NCI-H1417 treated with DMSO at 0.1 percent for 48 hours (cell line): Measurements from ENCODE around the gene IL23A.
"Not testable (repeated sequence)": the region's sequence is repeated elsewhere in the genome, so short reads cannot be mapped to it uniquely, and the experiment has no call there.

Source experiments
- DNase-seq: peaks from one replicate; lab custom pipeline; 2025; lab: John Stamatoyannopoulos, UW

IL23A gene

GRCh38 chr12:56338308-56339157 is at the start of gene IL23A:
TSS of gene IL23A (plus strand) at chr12:56338884. CDS start at chr12:56339045, 161 bp downstream.
- peak; percentile 54 for DNase-seq

- no peak for DNase-seq
These were observed 44.9 kb upstream of the IL23A start for GRCh38 chr12:56293795-56294194.

GRCh38 chr12:56296295-56296694 is 42.4 kb upstream of the IL23A start:
- no peak for DNase-seq

DNA sequence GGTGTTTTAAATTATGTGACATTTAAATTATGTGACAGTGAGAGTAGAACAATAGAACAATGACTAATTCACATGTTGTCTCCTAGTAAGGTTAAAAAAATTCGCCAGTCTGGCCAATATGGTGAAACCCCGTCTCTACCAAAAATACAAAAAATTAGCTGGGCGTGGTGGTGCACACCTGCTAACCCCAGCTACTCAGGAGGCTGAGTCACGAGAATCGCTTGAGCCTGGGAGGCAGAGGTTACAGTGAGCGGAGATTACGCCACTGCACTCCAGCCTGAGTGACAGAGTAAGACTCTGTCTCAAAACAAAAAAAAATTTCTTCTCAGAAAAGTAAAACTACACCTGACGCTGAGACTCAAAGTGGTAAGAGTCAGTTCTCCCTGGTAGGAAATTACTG is 41.3 kb upstream of the IL23A start:
- DNase-seq: no peak

GRCh38 chr12:56298828-56299227 is 39.9 kb upstream of the IL23A start:
- DNase-seq: no peak

- no peak for DNase-seq
These were observed 39.3 kb upstream of the IL23A start for GRCh38 chr12:56299308-56299852.

GRCh38 chr12:56299853-56300643 is 38.6 kb upstream of the IL23A start, which contains the start of gene CS:
TSS of gene CS (minus strand) at chr12:56300330. CDS start at chr12:56300201, 129 bp downstream.
- DNase-seq: peak; percentile 99

GRCh38 chr12:56300644-56301464 is 37.8 kb upstream of the IL23A start:
- no peak for DNase-seq

DNA sequence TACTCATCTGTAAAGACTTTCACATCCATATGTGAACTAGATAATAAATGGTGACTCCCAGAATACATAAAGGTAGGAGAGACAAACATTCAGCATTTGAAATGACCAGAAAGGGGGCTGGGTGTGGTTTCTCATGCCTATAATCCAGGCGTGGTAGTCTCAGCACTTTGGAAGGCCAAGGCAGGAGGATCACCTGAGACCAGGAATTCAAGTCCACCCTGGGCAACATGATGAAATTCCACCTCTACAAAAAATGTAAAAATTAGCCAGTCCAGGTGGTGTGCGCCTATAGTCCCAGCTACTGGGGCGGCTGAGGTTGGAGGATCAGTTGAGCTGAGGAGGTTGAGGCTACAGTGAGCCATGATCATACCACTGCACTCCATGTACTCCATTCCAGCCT is 34.4 kb upstream of the IL23A start:
- DNase-seq: no peak

DNA sequence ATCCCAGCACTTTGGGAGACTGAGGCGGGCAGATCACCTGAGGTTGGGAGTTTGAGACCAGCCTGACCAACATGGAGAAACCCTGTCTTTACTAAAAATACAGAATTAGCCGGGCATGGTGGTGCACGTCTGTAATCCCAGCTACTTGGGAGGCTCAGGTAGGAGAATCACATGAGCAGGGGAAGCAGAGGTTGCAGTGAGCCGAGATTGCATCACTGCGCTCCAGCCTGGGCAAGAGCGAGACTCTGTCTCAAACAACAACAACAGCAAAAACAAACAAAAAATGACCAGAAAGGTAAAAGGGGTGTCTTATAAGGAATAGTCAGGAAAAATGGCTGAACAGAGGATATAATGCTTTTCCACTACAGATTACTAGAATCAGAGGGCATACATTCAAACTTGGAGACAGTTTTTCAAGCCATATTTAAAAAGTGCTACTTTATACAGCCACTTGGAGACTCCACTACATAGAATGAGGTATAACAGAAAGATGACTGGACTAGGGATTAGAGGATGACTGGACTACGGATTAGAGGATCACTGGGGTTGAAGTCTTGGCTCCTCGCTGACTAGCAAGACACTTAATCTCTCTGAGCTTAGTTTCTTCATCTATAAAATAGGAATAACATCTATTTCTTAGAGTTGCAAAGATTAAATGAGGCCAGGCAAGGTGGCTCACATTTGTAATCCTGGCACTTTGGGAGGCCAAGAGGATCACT is 33.7 kb upstream of the IL23A start:
- no peak for DNase-seq

DNA sequence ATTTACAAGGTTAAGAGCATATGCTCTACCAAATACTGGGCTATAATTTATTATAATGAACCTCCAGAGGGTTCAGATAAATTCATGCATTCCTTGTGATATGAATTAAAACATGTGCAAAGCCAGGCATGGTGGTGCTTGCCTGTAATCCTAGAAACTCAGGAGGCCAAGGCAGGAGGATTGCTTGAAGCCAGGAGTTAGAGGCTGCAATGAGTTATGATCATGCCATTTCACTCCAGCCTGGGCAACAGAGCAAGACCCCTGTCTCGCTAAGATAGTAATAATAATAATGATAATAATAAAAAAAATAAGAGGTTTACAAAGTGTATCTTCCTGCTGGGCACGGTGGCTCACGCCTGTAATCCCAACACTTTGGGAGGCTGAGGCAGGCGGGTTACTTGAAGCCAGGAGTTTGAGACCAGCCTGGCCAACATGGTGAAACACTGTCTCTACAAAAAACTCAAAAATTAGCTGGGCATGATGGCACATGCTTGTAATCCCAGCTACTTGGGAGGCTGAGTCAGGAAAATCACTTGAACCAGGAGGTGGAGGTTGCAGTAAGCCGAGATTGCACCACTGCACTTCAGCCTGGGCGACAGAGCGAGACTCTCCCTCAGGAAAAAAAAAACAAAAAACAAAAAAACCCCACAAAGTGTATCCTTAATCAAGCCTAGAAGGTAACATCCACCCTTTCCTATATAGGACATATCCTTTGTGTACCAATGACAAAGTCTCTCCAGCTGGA is 31.3 kb upstream of the IL23A start:
- no peak for DNase-seq

GRCh38 chr12:56308714-56309113 is 30.0 kb upstream of the IL23A start:
- no peak for DNase-seq

DNA sequence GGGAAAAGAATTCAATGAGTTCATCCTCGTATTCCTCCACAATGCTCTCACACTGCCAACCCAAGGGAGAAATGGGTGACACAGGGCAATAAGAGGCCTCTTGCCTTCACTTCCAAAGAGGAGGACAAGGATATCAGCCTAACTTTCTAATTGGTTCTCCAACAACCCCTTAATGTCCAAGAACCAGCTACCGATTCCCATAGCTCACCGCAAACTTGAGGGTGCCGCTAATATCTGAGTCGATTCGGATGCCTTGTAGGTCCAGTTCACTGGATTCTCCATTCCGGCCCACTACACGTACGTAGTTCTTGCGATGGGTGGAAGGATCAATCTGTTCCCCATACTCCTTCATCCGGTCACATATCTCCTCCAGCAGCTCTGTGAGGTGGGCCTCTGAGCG is 27.7 kb upstream of the IL23A start:
- DNase-seq: no peak

DNA sequence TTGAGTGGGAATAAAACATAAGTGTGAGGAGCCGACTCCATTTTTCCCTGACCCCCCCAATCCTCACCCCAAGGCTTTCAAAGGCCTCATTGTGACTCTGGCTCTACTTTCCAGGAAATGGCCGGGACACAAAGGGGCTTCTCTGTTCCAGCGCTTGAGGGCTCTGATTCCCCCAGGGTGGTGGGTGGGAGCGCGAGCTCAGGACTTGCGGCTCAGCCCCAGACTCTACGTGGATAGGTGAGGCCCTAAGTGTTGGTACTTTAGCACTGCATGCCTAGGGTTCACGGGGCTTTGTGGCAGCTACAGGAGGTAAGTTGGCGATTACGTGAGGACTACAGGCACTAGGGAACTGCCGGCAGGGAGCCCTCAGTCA is 23.4 kb upstream of the IL23A start:
- no peak for DNase-seq

DNA sequence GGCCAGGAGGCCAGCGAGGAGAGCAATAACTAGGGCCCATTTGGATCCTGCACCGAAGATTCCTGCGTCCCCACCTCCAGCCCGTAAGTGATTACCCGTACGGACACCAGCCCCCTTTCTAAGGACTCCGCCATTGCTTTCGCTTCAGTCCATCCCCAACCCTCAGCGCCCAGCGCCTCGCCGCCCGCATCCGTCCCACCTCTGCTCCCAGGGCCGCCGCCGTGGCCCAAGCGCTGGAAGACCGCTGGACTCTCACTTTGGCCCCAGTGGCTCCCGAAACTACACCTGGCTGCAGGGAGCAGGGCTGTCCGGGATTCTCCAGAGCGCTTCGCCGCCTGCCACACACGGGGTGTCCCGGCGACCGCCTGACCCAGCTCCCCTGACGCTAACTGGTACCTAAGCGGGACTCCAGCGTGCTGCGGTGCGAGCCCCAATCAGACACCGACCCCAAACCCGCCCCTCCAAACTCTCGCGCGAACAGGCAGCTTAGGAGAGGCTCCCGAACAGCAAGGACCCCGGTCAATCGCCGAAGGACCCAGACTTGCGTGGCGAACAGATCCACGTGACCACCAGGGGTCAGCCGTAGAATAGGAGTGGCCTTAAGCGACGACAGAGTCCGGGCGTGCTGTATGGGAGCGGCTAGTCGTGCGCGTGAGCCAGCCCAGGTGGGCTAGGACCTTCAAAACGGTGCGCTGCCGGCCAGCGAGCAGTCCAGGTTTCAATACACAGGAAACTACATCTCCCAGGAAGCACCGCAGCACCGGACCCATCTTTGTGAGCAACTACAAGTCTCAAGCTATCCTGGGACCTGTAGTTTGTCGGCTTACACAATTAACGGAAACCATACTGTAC is 22.8 kb upstream of the IL23A start, which contains the start of gene CNPY2:
TSS of gene CNPY2 (minus strand) at position 367 of the 852 bp plus-strand sequence. CDS start 771 bp downstream, outside the sequence.
- DNase-seq: peak; percentile 95

- DNase-seq: no peak
These were observed 21.0 kb upstream of the IL23A start for GRCh38 chr12:56317675-56318074.

DNA sequence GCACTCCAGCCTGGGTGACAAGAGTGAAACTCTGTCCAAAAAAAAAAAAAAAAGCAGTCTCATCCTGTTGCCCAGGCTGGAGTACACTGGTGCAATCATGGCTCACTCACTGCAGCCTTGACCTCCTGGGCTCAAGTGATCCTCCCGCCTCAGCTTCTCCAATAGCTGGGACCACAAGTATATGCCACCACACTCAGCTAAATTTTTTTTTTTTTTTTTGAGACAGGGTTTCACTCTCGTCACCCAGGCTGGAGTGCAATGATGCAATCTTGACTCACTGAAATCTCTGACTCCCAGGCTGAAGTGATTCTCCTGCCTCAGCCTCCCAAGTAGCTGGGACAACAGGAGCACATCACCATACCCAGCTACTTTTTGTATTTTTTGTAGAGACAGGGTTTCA is 17.7 kb upstream of the IL23A start:
- no peak for DNase-seq

DNA sequence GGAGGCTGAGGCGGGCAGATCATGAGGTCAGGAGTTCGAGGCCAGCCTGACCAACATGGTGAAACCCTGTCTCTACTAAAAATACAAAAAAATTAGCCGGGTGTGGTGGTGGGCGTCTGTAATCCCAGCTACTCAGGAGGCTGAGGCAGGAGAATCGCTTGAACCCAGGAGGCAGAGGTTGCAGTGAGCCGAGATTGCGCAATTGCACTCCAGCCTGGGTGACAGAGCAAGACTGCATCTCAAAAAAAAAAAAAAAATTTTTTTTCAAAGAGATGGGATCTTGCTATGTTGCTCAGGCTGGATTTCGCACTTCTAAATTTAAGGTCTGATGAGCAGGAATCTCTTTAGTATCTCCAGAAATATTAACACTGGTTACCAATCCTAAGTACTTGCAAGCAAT is 17.1 kb upstream of the IL23A start:
- not testable (repeated sequence) for DNase-seq

- no peak for DNase-seq
These were observed 14.5 kb upstream of the IL23A start for GRCh38 chr12:56324206-56324605.
